ENCODE data around the gene ZNF821.

DNA sequence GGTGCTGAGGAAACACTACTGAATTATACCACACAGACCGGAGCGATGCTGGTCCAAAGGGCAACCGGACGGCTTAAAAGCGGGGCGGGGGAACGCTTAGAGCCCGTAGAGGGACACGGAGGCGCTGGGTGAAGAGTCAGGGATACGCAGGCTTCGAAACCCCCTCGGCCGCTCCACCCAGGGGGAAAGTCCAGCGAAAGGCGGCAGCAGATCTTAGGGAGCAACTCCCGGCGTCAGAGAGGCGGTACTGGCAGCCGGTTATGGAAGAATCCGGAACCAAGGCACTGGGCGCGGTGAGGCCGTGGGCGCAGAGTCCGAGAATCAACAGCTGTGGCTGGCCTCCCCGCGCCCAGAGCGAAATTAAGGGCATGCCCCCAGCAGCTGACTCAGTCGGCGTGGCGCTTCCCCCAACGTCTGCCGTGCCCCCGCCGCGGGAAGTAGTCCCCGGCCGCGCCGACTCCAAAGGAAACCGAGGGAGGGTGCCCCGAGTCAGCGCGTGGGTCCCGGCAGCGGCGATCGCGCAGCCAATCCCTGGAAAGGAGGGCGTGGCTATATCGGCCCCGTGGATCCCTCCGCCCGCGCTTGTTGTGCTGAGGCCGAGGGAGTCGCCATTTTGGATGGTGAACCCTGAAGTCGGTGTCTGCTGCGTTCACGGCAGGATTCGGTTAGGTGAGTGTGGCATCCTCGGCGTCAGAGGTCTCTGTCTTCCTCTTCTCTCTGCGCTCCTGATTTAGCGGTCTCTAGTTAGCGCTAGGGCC is 11.1 kb upstream of the ZNF821 start, which contains the start of gene IST1:
- TF ChIP-seq, protein P1, sequence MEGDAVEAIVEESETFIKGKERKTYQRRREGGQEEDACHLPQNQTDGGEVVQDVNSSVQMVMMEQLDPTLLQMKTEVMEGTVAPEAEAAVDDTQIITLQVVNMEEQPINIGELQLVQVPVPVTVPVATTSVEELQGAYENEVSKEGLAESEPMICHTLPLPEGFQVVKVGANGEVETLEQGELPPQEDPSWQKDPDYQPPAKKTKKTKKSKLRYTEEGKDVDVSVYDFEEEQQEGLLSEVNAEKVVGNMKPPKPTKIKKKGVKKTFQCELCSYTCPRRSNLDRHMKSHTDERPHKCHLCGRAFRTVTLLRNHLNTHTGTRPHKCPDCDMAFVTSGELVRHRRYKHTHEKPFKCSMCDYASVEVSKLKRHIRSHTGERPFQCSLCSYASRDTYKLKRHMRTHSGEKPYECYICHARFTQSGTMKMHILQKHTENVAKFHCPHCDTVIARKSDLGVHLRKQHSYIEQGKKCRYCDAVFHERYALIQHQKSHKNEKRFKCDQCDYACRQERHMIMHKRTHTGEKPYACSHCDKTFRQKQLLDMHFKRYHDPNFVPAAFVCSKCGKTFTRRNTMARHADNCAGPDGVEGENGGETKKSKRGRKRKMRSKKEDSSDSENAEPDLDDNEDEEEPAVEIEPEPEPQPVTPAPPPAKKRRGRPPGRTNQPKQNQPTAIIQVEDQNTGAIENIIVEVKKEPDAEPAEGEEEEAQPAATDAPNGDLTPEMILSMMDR (conservative IDR thresholded peaks at IDR 0.05; ENCODE audit: low read depth, low read length) = no peak
- TF ChIP-seq EZH2 (IDR thresholded peaks at IDR 0.05; ENCODE audit: low read length, unreplicated experiment) (no peak), EZH2phosphoT487 (IDR thresholded peaks at IDR 0.05; ENCODE audit: borderline replicate concordance, low read length) (no peak)
